ENCODE results near the gene BPIFB6. TPM values are rescaled to one million over a fixed set of nuclear protein-coding genes. Genes with fewer than 3 reads are reported as not detected.

The BPIFB6 gene
- polyA plus RNA-seq, 1 of the 3 experiments (the other 2 are of a cell fraction), result not detected

GRCh38 chr20:33000802-33001466 is 30.5 kb upstream of the BPIFB6 start:
- H3K9me2 ChIP-seq, result no peaks in the 10 kb centered on the region
- H3K9me3 ChIP-seq, result no peaks in the 10 kb centered on the region
- TF ChIP-seq, protein P1, sequence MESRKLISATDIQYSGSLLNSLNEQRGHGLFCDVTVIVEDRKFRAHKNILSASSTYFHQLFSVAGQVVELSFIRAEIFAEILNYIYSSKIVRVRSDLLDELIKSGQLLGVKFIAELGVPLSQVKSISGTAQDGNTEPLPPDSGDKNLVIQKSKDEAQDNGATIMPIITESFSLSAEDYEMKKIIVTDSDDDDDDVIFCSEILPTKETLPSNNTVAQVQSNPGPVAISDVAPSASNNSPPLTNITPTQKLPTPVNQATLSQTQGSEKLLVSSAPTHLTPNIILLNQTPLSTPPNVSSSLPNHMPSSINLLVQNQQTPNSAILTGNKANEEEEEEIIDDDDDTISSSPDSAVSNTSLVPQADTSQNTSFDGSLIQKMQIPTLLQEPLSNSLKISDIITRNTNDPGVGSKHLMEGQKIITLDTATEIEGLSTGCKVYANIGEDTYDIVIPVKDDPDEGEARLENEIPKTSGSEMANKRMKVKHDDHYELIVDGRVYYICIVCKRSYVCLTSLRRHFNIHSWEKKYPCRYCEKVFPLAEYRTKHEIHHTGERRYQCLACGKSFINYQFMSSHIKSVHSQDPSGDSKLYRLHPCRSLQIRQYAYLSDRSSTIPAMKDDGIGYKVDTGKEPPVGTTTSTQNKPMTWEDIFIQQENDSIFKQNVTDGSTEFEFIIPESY (IDR thresholded peaks at IDR 0.05; ENCODE audit: borderline replicate concordance, low read depth), result no peak
- TF ChIP-seq TCF12 (IDR thresholded peaks at IDR 0.05) (no peak), POLR2AphosphoS5 (IDR thresholded peaks at IDR 0.05; ENCODE audit: low read depth, low read length) (no peak), MEF2A (IDR thresholded peaks at IDR 0.05; ENCODE audit: borderline replicate concordance, low read depth) (no peak), IRF3 (IDR thresholded peaks at IDR 0.05; ENCODE audit: low read depth, low read length) (no peak), MXI1 (IDR thresholded peaks at IDR 0.05; ENCODE audit: low read depth, low read length) (no peak), RFX5 (IDR thresholded peaks at IDR 0.05; ENCODE audit: low read length) (no peak), FOXM1 (IDR thresholded peaks at IDR 0.05; ENCODE audit: low read depth) (no peak), EZH2phosphoT487 (IDR thresholded peaks at IDR 0.05; ENCODE audit: borderline replicate concordance, low read depth) (no peak), GABPA (IDR thresholded peaks at IDR 0.05; ENCODE audit: low read depth) (no peak), CTCF (IDR thresholded peaks at IDR 0.05) (no peak), CHD2 (IDR thresholded peaks at IDR 0.05; ENCODE audit: low read length, partially characterized antibody) (no peak)
- no peaks in the 10 kb centered on the region for H3F3A ChIP-seq (replicated peaks; ENCODE audit: insufficient read depth)
- peaks cover 6% of the 10 kb centered on the region; the same call in 1 of the 2 replicates for H3K27me3 ChIP-seq (ENCODE audit: insufficient read depth)
- no peak overlapping the region for H3K4me3 ChIP-seq (ENCODE audit: low read depth in 2 of 2, low read length in 1 of 2)
- ChIA-PET CTCF (no interaction called here), POLR2A (no interaction called here)
- 7% methylated on average over 9 of the region's 9 CpGs for WGBS (ENCODE audit: low lambda C conversion rate)
- no peaks in the 10 kb centered on the region for H3K36me3 ChIP-seq (replicated peaks in 1 of 2; ENCODE audit: control insufficient read depth in 1 of 2, insufficient read depth in 2 of 2, low read length in 1 of 2)
- H3K79me2 ChIP-seq (ENCODE audit: insufficient read depth), result no peaks in the 10 kb centered on the region
- no peak overlapping the region for H3K27ac ChIP-seq (ENCODE audit: low read depth in 2 of 2, low read length in 1 of 2)
- H2AFZ ChIP-seq (ENCODE audit: low read depth), result no peak overlapping the region
- H3K4me2 ChIP-seq, result no peak overlapping the region
- H4K20me1 ChIP-seq (ENCODE audit: insufficient read depth), result no peaks in the 10 kb centered on the region
- no peak overlapping the region for H3K9ac ChIP-seq
- H3K4me1 ChIP-seq (ENCODE audit: control insufficient read depth in 1 of 2, insufficient read depth in 2 of 2, low read depth in 1 of 2, low read length in 1 of 2), result no peaks in the 10 kb centered on the region
- no peak for DNase-seq

Data from SK-N-SH (cell line).